HEK293T (cell line): ENCODE results near the gene SPATS2L.

ENCODE experiments used
- ARNT ChIP-seq: fragments of 450-650 bp; IDR thresholded peaks from 2 replicates; pipeline ENCODE4 v1.6.1; 2017; ENCODE audit warnings: mild to moderate bottlenecking
- CTBP1 ChIP-seq: fragments of 450-650 bp; IDR thresholded peaks from 2 replicates; pipeline ENCODE4 v1.6.1; 2016; ENCODE audit warnings: borderline replicate concordance
- FOXA1 ChIP-seq: fragments of 450-650 bp; IDR thresholded peaks from 2 replicates; pipeline ENCODE4 v1.6.1; 2016; ENCODE audit warnings: mild to moderate bottlenecking
- PKNOX1 ChIP-seq: fragments of 450-650 bp; IDR thresholded peaks from 2 replicates; pipeline ENCODE4 v1.6.1; 2016
- SUZ12 ChIP-seq: fragments of 450-650 bp; IDR thresholded peaks from 2 replicates; pipeline ENCODE4 v1.6.1; 2016; ENCODE audit warnings: mild to moderate bottlenecking
- TARDBP ChIP-seq: fragments of 450-650 bp; IDR thresholded peaks from 2 replicates; pipeline ENCODE4 v1.6.1; 2016

- TF ChIP-seq PKNOX1 (no peak), SUZ12 (no peak), TARDBP (no peak), CTBP1 (no peak), ARNT (no peak), FOXA1 (no peak)
Measured at GRCh38 chr2:200483729-200484198, 177.3 kb downstream of the SPATS2L start.
